WERI-Rb-1 (cell line): ENCODE measurements around the gene DNAJC5.

Experiments
- DNase-seq: peaks from one replicate; pipeline ENCODE4 v3.0.0-alpha.2; 2020
- H3K27ac ChIP-seq: fragments of 250-450 bp; sonication (Bioruptor Pico); 2 replicates; pipeline ENCODE4 v1.5.1; 2020; ENCODE audit warnings: mild to moderate bottlenecking, moderate library complexity
- H3K27me3 ChIP-seq: fragments of 250-450 bp; sonication (Bioruptor Pico); 2 replicates; pipeline ENCODE4 v1.5.1; 2021; ENCODE audit warnings: mild to moderate bottlenecking, low read depth, moderate library complexity; ENCODE audit not compliant: insufficient read depth, severe bottlenecking
- H3K36me3 ChIP-seq: fragments of 250-450 bp; sonication (Bioruptor Pico); 2 replicates; pipeline ENCODE4 v1.5.1; 2020; ENCODE audit warnings: mild to moderate bottlenecking, moderate library complexity
- H3K4me3 ChIP-seq: 2 replicates; pipeline ENCODE4 v1.5.1; 2011; ENCODE audit warnings: low read depth, mild to moderate bottlenecking, control low read depth, low read length
- H3K9me3 ChIP-seq: fragments of 250-450 bp; sonication (Bioruptor Pico); 2 replicates; pipeline ENCODE4 v1.5.1; 2021; ENCODE audit warnings: mild to moderate bottlenecking, moderate library complexity; ENCODE audit not compliant: severe bottlenecking
- TF ChIP-seq, protein P1 (sequence below): IDR thresholded peaks from 2 replicates; pipeline ENCODE4 v1.5.1; 2011; ENCODE audit warnings: low read depth, mild to moderate bottlenecking, control low read depth, inconsistent platforms, low read length

Gene DNAJC5

DNA sequence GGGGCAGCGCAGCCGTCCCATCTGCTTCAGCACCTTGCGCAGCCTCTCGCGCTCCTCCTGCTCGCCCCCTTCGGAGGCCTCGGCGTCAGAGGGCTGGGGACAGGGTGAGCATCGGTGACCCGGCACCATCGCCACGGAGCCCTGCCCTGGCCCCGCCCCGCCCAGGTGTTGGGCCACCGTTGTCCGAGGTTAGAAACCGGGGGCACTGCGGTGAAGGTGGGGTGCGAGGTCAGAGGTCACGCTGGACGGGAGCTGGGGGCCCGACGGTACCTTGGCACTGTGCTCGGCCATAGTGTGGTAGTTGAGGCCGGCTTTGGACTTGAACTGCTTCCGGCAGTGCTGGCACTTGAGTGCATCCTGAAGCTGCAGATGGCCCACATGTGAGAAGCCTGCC is 68.4 kb downstream of the DNAJC5 start:
- Histone ChIP-seq H3K27me3 (no peaks in the 10 kb centered on the region), H3K9me3 (no peaks in the 10 kb centered on the region), H3K27ac (no peak overlapping the region), H3K36me3 (peaks cover 15% of the 10 kb centered on the region), H3K4me3 (no peak overlapping the region)
- TF ChIP-seq, protein P1, sequence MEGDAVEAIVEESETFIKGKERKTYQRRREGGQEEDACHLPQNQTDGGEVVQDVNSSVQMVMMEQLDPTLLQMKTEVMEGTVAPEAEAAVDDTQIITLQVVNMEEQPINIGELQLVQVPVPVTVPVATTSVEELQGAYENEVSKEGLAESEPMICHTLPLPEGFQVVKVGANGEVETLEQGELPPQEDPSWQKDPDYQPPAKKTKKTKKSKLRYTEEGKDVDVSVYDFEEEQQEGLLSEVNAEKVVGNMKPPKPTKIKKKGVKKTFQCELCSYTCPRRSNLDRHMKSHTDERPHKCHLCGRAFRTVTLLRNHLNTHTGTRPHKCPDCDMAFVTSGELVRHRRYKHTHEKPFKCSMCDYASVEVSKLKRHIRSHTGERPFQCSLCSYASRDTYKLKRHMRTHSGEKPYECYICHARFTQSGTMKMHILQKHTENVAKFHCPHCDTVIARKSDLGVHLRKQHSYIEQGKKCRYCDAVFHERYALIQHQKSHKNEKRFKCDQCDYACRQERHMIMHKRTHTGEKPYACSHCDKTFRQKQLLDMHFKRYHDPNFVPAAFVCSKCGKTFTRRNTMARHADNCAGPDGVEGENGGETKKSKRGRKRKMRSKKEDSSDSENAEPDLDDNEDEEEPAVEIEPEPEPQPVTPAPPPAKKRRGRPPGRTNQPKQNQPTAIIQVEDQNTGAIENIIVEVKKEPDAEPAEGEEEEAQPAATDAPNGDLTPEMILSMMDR: no peak
- no peak for DNase-seq

DNA sequence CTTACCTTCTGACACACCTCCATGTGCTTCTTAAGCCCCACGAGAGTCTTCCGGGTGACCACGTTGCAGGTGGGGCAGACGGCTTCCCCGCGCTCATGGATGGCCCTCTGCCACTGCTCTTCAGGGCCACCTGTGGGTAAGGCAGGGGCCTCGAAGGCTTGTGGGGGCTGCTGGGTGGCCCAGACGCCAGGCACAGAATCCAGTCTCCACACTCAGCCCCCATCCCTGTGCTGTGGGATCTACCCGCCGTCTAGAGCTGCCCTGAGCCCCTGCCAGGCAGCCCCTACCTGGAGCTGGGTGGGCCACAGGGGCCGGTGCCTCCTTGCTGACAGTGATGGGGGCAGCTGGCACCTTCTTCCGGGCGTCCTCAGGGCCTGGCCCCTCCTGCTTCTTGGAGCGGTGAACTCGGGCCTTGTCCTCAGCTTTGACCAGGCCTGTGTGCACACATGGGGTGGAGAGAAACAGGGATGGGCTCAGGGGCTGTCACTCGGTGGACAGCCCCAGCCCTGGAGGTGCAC is 68.9 kb downstream of the DNAJC5 start:
- H3K4me3 ChIP-seq: no peak overlapping the region
- TF ChIP-seq, protein P1: no peak
- DNase-seq: no peak
- no peaks in the 10 kb centered on the region for H3K27me3 ChIP-seq
- H3K9me3 ChIP-seq: no peaks in the 10 kb centered on the region
- no peak overlapping the region for H3K27ac ChIP-seq
- peaks cover 15% of the 10 kb centered on the region for H3K36me3 ChIP-seq

DNA sequence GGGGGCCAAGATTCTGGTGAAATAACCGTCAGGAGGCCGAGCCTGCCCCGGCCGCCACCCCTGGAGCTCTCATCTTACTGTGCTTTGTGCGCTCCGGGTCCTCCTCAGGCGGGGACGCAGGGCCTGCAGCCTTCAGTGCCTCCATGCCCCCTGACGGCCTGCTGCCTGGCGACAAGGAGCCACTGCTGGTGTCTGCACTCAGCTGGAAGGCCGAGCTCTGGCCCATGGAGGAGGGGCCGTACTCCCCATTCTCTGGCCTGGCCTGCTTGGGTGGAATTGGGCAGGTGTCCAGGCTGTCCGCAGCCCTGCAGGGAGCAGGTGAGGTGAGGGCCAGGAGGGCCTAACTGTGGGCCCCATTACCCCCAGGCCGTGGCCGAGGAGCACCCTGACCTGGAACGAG is 69.5 kb downstream of the DNAJC5 start:
- no peaks in the 10 kb centered on the region for H3K27me3 ChIP-seq
- TF ChIP-seq, protein P1: no peak
- no peak overlapping the region for H3K27ac ChIP-seq
- H3K9me3 ChIP-seq: no peaks in the 10 kb centered on the region
- no peak for DNase-seq
- peaks cover 14% of the 10 kb centered on the region for H3K36me3 ChIP-seq
- H3K4me3 ChIP-seq: no peak overlapping the region

DNA sequence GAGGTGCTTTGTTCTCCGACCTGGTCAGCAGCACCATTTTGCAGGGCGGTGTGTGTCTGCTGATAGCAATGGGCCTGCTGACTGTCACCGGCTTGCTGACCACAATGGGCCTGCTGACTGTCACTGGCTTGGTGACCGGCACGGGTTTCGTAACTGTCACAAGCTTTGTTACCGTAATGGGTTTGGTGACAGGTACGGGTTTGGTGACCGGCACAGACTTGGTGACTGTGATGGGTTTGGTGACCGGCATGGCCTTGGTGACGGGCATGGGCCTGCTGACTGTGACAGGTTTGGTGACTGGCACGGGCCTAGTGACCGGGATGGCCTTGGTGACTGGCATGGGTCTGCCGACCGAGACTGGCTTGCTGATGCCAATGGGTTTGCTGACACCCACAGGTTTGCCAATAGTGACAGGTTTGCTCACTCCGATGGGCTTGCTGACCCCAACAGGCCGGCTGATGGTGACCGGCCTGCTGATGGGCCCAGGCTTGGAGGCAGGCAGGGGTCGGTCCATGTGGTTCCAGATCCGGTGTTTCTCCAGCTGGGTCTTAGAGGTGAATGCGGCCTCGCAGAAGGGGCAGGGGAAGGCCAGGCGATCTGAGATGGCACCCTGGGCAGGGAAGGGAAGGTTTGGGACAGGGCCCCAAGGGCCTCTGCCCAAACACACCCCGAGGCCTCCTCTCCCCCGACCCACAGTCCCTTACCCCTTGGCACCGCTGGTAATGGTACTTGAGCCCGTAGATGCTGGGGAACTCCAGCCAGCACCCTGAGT is 71.4 kb downstream of the DNAJC5 start:
- no peak for DNase-seq
- no peak overlapping the region for H3K4me3 ChIP-seq
- TF ChIP-seq, protein P1: no peak
- no peaks in the 10 kb centered on the region for H3K9me3 ChIP-seq
- H3K27me3 ChIP-seq: no peaks in the 10 kb centered on the region
- H3K36me3 ChIP-seq: peaks cover 12% of the 10 kb centered on the region
- no peak overlapping the region for H3K27ac ChIP-seq

DNA sequence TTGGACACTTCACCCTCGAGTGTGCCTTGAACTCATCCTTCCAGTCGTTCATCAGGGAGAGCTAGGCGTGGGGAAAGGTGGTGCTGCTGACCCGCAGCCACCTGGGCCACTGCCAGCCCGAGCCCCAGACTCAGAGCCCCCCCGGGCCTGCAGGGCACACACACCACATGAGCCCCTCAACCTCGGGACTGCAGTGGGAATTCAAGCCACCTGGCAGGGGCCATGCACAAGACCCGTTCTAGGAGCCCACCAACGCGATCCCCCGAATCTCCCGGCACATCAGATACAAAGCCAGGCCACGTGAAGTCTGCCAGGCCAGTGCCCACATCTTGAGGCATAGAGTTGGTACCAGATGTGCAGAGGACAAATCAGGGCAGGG is 72.0 kb downstream of the DNAJC5 start:
- TF ChIP-seq, protein P1: no peak
- no peak for DNase-seq
- Histone ChIP-seq H3K4me3 (no peak overlapping the region), H3K27ac (no peak overlapping the region), H3K27me3 (no peaks in the 10 kb centered on the region), H3K36me3 (peaks cover 12% of the 10 kb centered on the region), H3K9me3 (no peaks in the 10 kb centered on the region)
